ENCODE measurements around the gene DNAI7. TPM values are rescaled to one million over a fixed set of nuclear protein-coding genes. Genes with fewer than 3 reads are reported as not detected.

Gene DNAI7
- total RNA-seq, result under 0.01 TPM in 1 of 2 replicates, not detected in the other

GRCh38 chr12:25195056-25195971 lies at the start of gene DNAI7, which contains the start of gene ETFRF1:
DNAI7 (minus strand) TSS chr12:25195160; CDS start chr12:25195078, 82 bp downstream.
ETFRF1 (plus strand) TSS chr12:25195237; CDS start chr12:25203957, 8,720 bp downstream.
- DNase-seq (ENCODE audit: low read depth), result peak; percentile 94
- TF ChIP-seq CTCF (IDR thresholded peaks at IDR 0.05; ENCODE audit: insufficient read depth, low read depth, low read length), result no peak
- H3K4me3 ChIP-seq (ENCODE audit: low read depth, low read length), result peak within 1 kb of the TSS; percentile 89

- no peak for DNase-seq (ENCODE audit: low read depth)
- no peak for TF ChIP-seq CTCF (IDR thresholded peaks at IDR 0.05; ENCODE audit: insufficient read depth, low read depth, low read length)
- no peak overlapping the region for H3K4me3 ChIP-seq (ENCODE audit: low read depth, low read length)
Observed at GRCh38 chr12:25243680-25243990, 48.7 kb upstream of the DNAI7 start.

- peak; percentile 38 for DNase-seq (ENCODE audit: low read depth)
- no peak for TF ChIP-seq CTCF (IDR thresholded peaks at IDR 0.05; ENCODE audit: insufficient read depth, low read depth, low read length)
- no peak overlapping the region for H3K4me3 ChIP-seq (ENCODE audit: low read depth, low read length)
Observed at GRCh38 chr12:25242981-25243679, 48.2 kb upstream of the DNAI7 start.

GRCh38 chr12:25241167-25242020 lies 46.4 kb upstream of the DNAI7 start:
- TF ChIP-seq CTCF (IDR thresholded peaks at IDR 0.05; ENCODE audit: insufficient read depth, low read depth, low read length), result peak; percentile 63
- DNase-seq (ENCODE audit: low read depth), result peak; percentile 65
- H3K4me3 ChIP-seq (ENCODE audit: low read depth, low read length), result no peak overlapping the region

- DNase-seq (ENCODE audit: low read depth), result no peak
- H3K4me3 ChIP-seq (ENCODE audit: low read depth, low read length), result no peak overlapping the region
- no peak for TF ChIP-seq CTCF (IDR thresholded peaks at IDR 0.05; ENCODE audit: insufficient read depth, low read depth, low read length)
Observed at GRCh38 chr12:25236626-25237025, 41.7 kb upstream of the DNAI7 start.

GRCh38 chr12:25236190-25236589 lies 41.2 kb upstream of the DNAI7 start:
- no peak overlapping the region for H3K4me3 ChIP-seq (ENCODE audit: low read depth, low read length)
- TF ChIP-seq CTCF (IDR thresholded peaks at IDR 0.05; ENCODE audit: insufficient read depth, low read depth, low read length), result no peak
- DNase-seq (ENCODE audit: low read depth), result peak; percentile 24
